Measurements from ENCODE around the gene CYB5A. TPM values are rescaled to one million over a fixed set of nuclear protein-coding genes. Genes with fewer than 3 reads are reported as not detected.

CYB5A gene
- total RNA-seq, 4 donors from 2014 or later: 45.7 to 95.3 (median 64.5) TPM

GRCh38 chr18:74326231-74326630, 34.5 kb upstream of the CYB5A start:
- intact Hi-C loops (cut with DNase I): no loop called here

GRCh38 chr18:74316257-74317170, 24.8 kb upstream of the CYB5A start:
- Histone ChIP-seq H3K27me3 (no peaks in the 10 kb centered on the region), H3K9me3 (no peaks in the 10 kb centered on the region), H3K4me3 (replicated peaks in 1 of 3) (no peak overlapping the region), H3K36me3 (no peaks in the 10 kb centered on the region), H3K27ac (no peak overlapping the region), H3K4me1 (no peaks in the 10 kb centered on the region)
- intact Hi-C loops (cut with DNase I): no loop called here
- DNase-seq: no peak
- whole genome bisulfite sequencing, 2 donors: 81 to 84% methylated on average over 29 of the region's 29 CpGs
- TF ChIP-seq POLR2A (IDR thresholded peaks at IDR 0.05): no peak
- TF ChIP-seq, protein P1, sequence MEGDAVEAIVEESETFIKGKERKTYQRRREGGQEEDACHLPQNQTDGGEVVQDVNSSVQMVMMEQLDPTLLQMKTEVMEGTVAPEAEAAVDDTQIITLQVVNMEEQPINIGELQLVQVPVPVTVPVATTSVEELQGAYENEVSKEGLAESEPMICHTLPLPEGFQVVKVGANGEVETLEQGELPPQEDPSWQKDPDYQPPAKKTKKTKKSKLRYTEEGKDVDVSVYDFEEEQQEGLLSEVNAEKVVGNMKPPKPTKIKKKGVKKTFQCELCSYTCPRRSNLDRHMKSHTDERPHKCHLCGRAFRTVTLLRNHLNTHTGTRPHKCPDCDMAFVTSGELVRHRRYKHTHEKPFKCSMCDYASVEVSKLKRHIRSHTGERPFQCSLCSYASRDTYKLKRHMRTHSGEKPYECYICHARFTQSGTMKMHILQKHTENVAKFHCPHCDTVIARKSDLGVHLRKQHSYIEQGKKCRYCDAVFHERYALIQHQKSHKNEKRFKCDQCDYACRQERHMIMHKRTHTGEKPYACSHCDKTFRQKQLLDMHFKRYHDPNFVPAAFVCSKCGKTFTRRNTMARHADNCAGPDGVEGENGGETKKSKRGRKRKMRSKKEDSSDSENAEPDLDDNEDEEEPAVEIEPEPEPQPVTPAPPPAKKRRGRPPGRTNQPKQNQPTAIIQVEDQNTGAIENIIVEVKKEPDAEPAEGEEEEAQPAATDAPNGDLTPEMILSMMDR (IDR thresholded peaks at IDR 0.05): no peak

More at GRCh38 chr18:74326231-74326630, 34.5 kb upstream of the CYB5A start:
- no peaks in the 10 kb centered on the region for H3K9me3 ChIP-seq
- no peaks in the 10 kb centered on the region for H3K4me1 ChIP-seq
- TF ChIP-seq, protein P1 (IDR thresholded peaks at IDR 0.05): no peak
- TF ChIP-seq POLR2A (IDR thresholded peaks at IDR 0.05): no peak
- H3K27ac ChIP-seq: no peak overlapping the region
- DNase-seq: no peak
- no peaks in the 10 kb centered on the region for H3K36me3 ChIP-seq
- no peak overlapping the region for H3K4me3 ChIP-seq (replicated peaks in 1 of 3)
- no peaks in the 10 kb centered on the region for H3K27me3 ChIP-seq
- 85 to 88% methylated on average over 2 of the region's 2 CpGs for WGBS, 2 donors

GRCh38 chr18:74315464-74316256, 23.9 kb upstream of the CYB5A start, which contains the start of gene C18orf63:
TSS of gene C18orf63 (plus strand) at chr18:74315839. CDS start at chr18:74317866, 2,027 bp downstream.
- no peaks in the 10 kb centered on the region for H3K36me3 ChIP-seq
- intact Hi-C loops (cut with DNase I): no loop called here
- no peaks in the 10 kb centered on the region for H3K4me1 ChIP-seq
- no peak within 1 kb of the TSS for H3K27ac ChIP-seq
- no peak within 1 kb of the TSS for H3K4me3 ChIP-seq (replicated peaks in 1 of 3)
- WGBS, 2 donors: 95 to 97% methylated on average over 38 to 50 of the region's 51 CpGs
- TF ChIP-seq POLR2A (IDR thresholded peaks at IDR 0.05): no peak
- TF ChIP-seq, protein P1 (IDR thresholded peaks at IDR 0.05): no peak
- no peaks in the 10 kb centered on the region for H3K9me3 ChIP-seq
- no peaks in the 10 kb centered on the region for H3K27me3 ChIP-seq
- DNase-seq: no peak

GRCh38 chr18:74314759-74315463, 23.1 kb upstream of the CYB5A start:
- Histone ChIP-seq H3K27me3 (no peaks in the 10 kb centered on the region), H3K4me3 (replicated peaks in 1 of 3) (no peak overlapping the region), H3K27ac (no peak overlapping the region), H3K36me3 (no peaks in the 10 kb centered on the region), H3K9me3 (no peaks in the 10 kb centered on the region), H3K4me1 (no peaks in the 10 kb centered on the region)
- intact Hi-C loops (cut with DNase I): no loop called here
- TF ChIP-seq, protein P1 (IDR thresholded peaks at IDR 0.05): no peak
- TF ChIP-seq POLR2A (IDR thresholded peaks at IDR 0.05): no peak
- DNase-seq: no peak
- 81 to 87% methylated on average over 21 to 22 of the region's 22 CpGs for WGBS, 2 donors

Data from thyroid gland (tissue), 4 donors.